SU-DHL-6 (cell line): ENCODE results near the gene PRR36.

Experiments used
- EZH2phosphoT487 ChIP-seq: fragments of 200-600 bp; sonication (generic), shearing (Covaris generic); conservative IDR thresholded peaks from 2 replicates; pipeline ENCODE4 v1.6.1; 2018; ENCODE audit warnings: mild to moderate bottlenecking, antibody characterized with exemption, low read length, moderate library complexity, mixed read lengths
- TF ChIP-seq, protein P1 (sequence below): fragments of 200-600 bp; sonication (generic); IDR thresholded peaks from one replicate; pipeline ENCODE4 v1.5.1; 2017; ENCODE audit warnings: antibody characterized with exemption, mild to moderate bottlenecking, low read length, moderate library complexity; ENCODE audit not compliant: insufficient read depth, poor library complexity, severe bottlenecking

DNA sequence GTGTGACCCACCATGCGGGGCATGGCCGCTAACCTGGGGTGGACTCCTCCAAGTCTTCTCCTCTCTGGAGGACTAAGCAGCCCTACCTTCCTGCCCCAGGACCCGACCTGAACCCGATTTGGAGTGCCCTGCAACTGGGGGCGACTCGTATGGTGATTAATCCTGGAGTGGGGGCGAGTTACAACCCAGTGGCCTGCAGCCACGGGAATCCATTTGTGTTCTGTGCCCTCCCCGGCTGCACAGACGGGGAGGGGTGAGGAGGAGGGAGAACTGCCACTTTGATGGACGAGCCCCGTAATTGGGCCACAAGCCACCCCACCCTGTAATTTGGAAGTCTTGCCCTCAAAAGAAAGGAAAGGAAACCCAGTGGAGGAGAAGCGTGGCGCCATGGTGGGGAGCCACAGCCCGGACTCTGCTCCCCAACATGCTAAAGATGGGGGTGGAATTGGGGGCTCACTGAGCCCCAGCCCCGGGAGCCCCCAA is 18.0 kb downstream of the PRR36 start:
- TF ChIP-seq, protein P1, sequence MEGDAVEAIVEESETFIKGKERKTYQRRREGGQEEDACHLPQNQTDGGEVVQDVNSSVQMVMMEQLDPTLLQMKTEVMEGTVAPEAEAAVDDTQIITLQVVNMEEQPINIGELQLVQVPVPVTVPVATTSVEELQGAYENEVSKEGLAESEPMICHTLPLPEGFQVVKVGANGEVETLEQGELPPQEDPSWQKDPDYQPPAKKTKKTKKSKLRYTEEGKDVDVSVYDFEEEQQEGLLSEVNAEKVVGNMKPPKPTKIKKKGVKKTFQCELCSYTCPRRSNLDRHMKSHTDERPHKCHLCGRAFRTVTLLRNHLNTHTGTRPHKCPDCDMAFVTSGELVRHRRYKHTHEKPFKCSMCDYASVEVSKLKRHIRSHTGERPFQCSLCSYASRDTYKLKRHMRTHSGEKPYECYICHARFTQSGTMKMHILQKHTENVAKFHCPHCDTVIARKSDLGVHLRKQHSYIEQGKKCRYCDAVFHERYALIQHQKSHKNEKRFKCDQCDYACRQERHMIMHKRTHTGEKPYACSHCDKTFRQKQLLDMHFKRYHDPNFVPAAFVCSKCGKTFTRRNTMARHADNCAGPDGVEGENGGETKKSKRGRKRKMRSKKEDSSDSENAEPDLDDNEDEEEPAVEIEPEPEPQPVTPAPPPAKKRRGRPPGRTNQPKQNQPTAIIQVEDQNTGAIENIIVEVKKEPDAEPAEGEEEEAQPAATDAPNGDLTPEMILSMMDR, result no peak
- no peak for TF ChIP-seq EZH2phosphoT487
